ENCODE results near the gene RGL1. TPM values are rescaled to one million over a fixed set of nuclear protein-coding genes. Genes with fewer than 3 reads are reported as not detected.

The RGL1 gene
- total RNA-seq, 1 donor from 2014 or later: 3.0 TPM

DNA sequence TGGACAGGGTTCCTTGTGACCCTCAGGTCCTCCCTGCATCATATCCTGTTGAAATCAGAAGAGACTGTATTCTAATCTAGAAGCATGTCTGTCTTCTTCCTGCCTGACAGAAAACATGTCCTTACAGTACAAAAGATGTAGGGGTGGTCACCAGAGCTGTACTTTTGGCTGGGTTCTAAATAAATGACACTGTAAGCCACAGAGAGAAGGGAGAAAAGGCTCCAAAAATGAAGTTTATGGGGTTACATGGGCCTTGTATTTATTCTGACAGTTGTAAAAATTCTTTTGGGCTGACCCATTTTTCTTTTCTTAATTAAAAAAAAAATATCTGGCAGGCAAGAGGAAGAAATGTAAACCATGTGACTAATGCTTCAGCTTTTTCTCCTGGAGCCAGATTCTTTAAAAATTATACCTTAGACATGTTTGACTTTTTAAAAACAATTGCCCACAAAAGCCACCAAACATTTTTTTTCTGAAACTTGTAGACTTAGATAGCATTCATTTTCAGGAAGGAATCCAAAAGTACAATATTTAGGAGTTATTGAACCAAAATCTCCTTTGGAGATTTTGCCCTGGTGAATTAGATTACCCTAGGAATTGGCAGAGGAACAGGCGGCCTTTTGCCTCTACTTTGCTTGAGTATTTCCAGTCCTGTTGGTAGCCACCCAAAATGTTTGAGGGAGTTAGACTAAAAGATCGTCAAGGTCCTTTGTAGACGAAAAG lies 17.1 kb downstream of the RGL1 start:
- POLR2A ChIA-PET: no interaction called here
- H3K4me1 Mint-ChIP-seq: no peaks in the 10 kb centered on the region
- CTCF ChIA-PET: no interaction called here
- ATAC-seq (ENCODE audit: low read depth) (no peak), DNase-seq (no peak)
- TF ChIP-seq, protein P1, sequence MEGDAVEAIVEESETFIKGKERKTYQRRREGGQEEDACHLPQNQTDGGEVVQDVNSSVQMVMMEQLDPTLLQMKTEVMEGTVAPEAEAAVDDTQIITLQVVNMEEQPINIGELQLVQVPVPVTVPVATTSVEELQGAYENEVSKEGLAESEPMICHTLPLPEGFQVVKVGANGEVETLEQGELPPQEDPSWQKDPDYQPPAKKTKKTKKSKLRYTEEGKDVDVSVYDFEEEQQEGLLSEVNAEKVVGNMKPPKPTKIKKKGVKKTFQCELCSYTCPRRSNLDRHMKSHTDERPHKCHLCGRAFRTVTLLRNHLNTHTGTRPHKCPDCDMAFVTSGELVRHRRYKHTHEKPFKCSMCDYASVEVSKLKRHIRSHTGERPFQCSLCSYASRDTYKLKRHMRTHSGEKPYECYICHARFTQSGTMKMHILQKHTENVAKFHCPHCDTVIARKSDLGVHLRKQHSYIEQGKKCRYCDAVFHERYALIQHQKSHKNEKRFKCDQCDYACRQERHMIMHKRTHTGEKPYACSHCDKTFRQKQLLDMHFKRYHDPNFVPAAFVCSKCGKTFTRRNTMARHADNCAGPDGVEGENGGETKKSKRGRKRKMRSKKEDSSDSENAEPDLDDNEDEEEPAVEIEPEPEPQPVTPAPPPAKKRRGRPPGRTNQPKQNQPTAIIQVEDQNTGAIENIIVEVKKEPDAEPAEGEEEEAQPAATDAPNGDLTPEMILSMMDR (IDR thresholded peaks at IDR 0.05): no peak
- H3K27ac Mint-ChIP-seq: no peak overlapping the region
- intact Hi-C loops (cut with micrococcal nuclease): no loop called here
- no peak overlapping the region for H3K4me3 Mint-ChIP-seq
- H3K27me3 Mint-ChIP-seq: no peaks in the 10 kb centered on the region
- H3K36me3 Mint-ChIP-seq (ENCODE audit: low read depth): no peaks in the 10 kb centered on the region
- H3K9me3 Mint-ChIP-seq: no peaks in the 10 kb centered on the region

DNA sequence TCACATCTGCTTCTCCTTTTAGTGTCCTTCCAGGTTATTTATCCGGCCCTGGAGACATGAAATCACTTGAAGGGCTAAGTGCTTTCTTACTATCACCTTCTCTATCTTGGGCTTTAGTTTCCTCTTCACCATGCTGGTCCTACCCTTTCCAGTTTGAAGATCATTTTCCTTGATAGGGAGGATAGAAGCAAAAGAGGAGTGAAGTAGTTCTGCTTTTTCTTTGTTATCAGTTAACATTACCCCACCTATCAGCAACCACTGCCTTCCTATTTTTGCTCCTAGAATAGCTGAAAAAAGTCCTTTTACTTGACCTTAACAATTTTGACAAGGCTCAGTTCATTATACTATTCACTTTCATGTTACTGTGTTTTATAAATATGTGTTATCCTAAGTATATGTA lies 19.4 kb downstream of the RGL1 start:
- ChIA-PET CTCF (no interaction called here), POLR2A (interaction anchor here (0.6 kb wide), 1 partner anchor 352 kb away, joined by 5 read pairs; the partner anchor contains the start of gene SMG7)
- TF ChIP-seq, protein P1 (IDR thresholded peaks at IDR 0.05): no peak
- Mint-ChIP-seq H3K27ac (no peak overlapping the region), H3K36me3 (ENCODE audit: low read depth) (no peaks in the 10 kb centered on the region), H3K27me3 (no peaks in the 10 kb centered on the region), H3K4me3 (no peak overlapping the region), H3K9me3 (no peaks in the 10 kb centered on the region), H3K4me1 (no peaks in the 10 kb centered on the region)
- DNase-seq (no peak), ATAC-seq (ENCODE audit: low read depth) (no peak)
- intact Hi-C loops (cut with micrococcal nuclease): no loop called here

DNA sequence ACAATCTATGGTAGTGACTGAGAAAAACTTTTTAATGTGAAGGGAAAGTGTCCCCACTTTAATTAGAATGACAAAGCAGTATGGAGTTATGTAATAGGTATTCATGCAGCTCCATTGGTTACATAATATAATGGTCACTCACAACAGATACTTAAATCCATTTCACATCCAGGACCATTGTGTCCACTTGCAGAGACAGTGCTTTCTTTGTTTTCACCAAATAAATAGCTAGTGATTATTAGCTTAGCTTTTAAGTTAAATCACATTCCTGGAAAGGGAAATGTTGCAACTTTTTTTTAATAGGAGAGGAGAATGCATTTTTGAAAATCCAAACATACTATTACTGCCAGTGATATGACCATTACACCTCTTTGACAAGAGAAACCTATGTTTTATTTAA lies 22.9 kb downstream of the RGL1 start:
- ATAC-seq (ENCODE audit: low read depth) (no peak), DNase-seq (no peak)
- TF ChIP-seq, protein P1 (IDR thresholded peaks at IDR 0.05): no peak
- CTCF ChIA-PET: no interaction called here
- no peaks in the 10 kb centered on the region for H3K36me3 Mint-ChIP-seq (ENCODE audit: low read depth)
- H3K9me3 Mint-ChIP-seq: no peaks in the 10 kb centered on the region
- H3K4me1 Mint-ChIP-seq: no peaks in the 10 kb centered on the region
- POLR2A ChIA-PET: no interaction called here
- no peak overlapping the region for H3K27ac Mint-ChIP-seq
- intact Hi-C loops (cut with micrococcal nuclease): no loop called here
- H3K4me3 Mint-ChIP-seq: no peak overlapping the region
- H3K27me3 Mint-ChIP-seq: no peaks in the 10 kb centered on the region

DNA sequence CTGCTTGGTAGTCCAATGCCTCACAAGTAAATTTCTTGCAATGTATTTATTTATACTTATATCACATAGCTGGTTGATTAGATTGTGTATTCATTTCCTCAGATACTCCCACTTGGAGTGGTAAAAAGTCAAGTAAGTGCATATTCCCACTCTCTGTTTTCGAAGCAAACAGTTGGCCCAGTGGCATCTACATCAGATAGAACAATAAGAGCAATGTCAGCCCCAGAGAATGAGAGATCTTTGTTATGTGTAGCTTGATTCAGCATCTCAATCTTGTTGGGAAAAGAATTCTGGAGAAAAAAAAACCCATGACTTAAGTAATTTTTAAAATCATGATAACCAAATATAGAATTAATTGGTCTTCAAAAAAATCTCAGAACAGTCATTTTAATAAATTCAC lies 25.5 kb downstream of the RGL1 start:
- POLR2A ChIA-PET: no interaction called here
- Mint-ChIP-seq H3K9me3 (no peaks in the 10 kb centered on the region), H3K36me3 (ENCODE audit: low read depth) (no peaks in the 10 kb centered on the region), H3K4me1 (no peaks in the 10 kb centered on the region), H3K27me3 (peaks cover 2% of the 10 kb centered on the region), H3K4me3 (no peak overlapping the region), H3K27ac (no peak overlapping the region)
- TF ChIP-seq, protein P1 (IDR thresholded peaks at IDR 0.05): no peak
- ATAC-seq (ENCODE audit: low read depth): no peak
- CTCF ChIA-PET: no interaction called here
- intact Hi-C loops (cut with micrococcal nuclease): no loop called here
- DNase-seq: no peak

DNA sequence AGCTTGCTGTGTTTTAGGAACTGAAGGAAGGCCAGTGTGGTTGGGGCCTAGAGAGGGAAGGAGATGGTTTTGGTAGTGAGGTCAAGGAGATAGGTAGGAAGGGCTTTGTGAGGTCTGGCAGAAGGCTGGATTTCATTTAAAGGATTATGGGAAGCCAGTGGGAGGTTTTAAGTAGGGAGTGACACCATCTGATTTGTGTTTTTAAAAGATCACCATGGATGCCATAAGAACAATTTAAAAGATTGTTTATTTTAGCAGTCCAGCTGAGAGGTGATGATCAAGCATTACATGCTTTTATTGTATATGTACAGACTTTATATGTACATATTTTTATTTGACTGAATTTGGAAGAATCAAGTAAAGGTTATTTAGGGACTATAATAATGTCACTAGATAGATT lies 26.4 kb downstream of the RGL1 start:
- no peak for DNase-seq
- ATAC-seq (ENCODE audit: low read depth): no peak
- Mint-ChIP-seq H3K27me3 (peaks cover 2% of the 10 kb centered on the region), H3K4me3 (no peak overlapping the region), H3K27ac (no peak overlapping the region), H3K9me3 (no peaks in the 10 kb centered on the region), H3K4me1 (no peaks in the 10 kb centered on the region), H3K36me3 (ENCODE audit: low read depth) (no peaks in the 10 kb centered on the region)
- CTCF ChIA-PET: no interaction called here
- TF ChIP-seq, protein P1 (IDR thresholded peaks at IDR 0.05): no peak
- intact Hi-C loops (cut with micrococcal nuclease): no loop called here
- POLR2A ChIA-PET: no interaction called here
